GM20000 (cell line): ENCODE results near the gene IL12RB1.
A peak's percentile ranks its signal among the peaks of the same experiment; 100 is the strongest.

Source experiments
- DNase-seq: peaks from one replicate; pipeline ENCODE4 v3.0.0; 2012; ENCODE audit warnings: low spot score
- TF ChIP-seq, protein P1 (sequence below): IDR thresholded peaks from 2 replicates; pipeline ENCODE4 v1.5.1; 2012; ENCODE audit warnings: mild to moderate bottlenecking, control low read depth; ENCODE audit errors: extremely low read depth, missing control alignments

IL12RB1 gene

DNA sequence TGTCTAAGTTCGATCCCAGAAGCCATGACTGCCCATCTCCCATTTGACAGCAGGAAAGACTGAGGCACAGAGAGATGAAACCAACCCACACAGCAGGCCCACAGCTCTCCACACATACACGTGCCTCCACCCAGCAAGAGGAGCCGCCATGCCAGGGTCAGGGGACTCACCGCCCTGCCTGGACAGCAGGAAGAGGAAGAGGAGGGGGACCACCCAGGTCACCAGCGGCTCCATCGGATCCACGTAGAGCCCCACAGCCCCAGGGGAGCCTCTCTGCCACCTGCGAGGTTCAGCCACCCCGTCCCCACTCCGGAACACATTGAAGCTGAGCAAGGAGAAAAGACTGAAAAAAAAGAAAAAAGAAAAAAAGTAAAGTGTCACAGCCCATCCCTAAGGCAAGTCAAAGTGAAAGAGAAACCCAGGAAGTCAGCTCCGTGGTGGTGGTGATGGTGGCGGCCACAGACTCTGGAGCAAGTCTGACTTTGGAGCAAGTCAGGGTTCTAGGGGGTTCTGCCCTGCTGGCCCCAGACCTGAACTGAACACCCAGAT lies at the start of gene IL12RB1:
TSS of gene IL12RB1 (minus strand) at position 345 of the 549 bp plus-strand sequence. CDS start at position 234, 111 bp downstream.
- peak; percentile 58 for DNase-seq
- TF ChIP-seq, protein P1, sequence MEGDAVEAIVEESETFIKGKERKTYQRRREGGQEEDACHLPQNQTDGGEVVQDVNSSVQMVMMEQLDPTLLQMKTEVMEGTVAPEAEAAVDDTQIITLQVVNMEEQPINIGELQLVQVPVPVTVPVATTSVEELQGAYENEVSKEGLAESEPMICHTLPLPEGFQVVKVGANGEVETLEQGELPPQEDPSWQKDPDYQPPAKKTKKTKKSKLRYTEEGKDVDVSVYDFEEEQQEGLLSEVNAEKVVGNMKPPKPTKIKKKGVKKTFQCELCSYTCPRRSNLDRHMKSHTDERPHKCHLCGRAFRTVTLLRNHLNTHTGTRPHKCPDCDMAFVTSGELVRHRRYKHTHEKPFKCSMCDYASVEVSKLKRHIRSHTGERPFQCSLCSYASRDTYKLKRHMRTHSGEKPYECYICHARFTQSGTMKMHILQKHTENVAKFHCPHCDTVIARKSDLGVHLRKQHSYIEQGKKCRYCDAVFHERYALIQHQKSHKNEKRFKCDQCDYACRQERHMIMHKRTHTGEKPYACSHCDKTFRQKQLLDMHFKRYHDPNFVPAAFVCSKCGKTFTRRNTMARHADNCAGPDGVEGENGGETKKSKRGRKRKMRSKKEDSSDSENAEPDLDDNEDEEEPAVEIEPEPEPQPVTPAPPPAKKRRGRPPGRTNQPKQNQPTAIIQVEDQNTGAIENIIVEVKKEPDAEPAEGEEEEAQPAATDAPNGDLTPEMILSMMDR, result no peak

- DNase-seq, result no peak
- TF ChIP-seq, protein P1, result no peak
Observed at GRCh38 chr19:18135712-18136584, 49.2 kb upstream of the IL12RB1 start.

DNA sequence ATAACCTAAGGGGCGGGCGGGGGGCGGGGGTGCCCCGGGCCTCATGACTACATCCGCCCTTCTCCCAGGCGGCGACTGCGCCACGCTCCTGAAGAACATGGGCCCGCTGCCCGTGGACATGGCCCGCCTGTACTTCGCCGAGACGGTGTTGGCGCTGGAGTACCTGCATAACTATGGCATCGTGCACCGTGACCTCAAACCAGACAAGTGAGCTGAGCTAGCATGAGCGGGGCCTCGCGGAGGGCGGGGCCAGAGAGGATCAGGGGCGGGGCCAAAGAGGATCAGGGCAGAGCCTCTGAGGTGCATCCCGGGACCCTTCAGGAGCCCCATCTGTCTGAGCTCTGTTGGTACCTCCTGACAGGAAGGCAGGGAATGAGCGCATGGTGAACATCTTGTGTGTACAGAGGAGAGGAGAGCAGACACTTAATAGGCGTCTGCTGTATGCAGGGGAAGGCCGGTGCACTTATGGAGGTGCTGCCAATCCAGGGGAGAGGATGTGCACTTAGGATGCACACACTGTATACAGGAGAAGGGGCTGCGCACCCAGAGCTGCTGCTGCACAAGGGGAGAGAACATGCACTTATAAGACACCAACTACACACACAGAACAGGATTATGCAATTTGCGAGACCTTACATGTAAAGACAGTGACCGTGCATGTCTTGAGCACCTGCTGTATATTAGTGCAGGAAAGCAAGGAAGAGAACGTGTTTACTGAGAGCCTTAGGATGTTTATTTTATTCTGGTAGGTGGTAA lies 45.3 kb upstream of the IL12RB1 start:
- TF ChIP-seq, protein P1, result no peak
- no peak for DNase-seq

- TF ChIP-seq, protein P1, result no peak
- no peak for DNase-seq
Observed at GRCh38 chr19:18130523-18131242, 43.9 kb upstream of the IL12RB1 start.

DNA sequence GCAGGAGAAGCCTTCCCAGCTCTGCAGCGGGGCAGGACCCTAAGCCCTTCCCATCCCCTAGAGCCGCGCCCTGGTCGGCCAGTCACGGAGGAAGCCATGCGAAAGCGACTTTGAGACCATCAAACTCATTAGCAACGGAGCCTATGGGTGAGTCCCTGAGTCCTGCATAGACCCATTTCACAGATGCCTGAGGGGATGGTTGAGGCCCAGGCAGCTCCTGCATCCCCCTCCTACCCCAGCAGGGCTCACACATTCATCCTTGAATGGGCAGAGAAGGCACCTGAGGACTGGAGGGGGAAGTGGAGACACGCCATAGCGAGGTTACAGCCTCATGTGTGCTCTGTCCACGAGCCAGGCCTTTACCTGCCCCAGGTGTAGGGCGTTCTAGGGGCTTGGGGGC lies 42.1 kb upstream of the IL12RB1 start:
- TF ChIP-seq, protein P1, result no peak
- DNase-seq, result no peak

- no peak for DNase-seq
- TF ChIP-seq, protein P1, result no peak
Observed at GRCh38 chr19:18128044-18128443, 41.3 kb upstream of the IL12RB1 start.
